Measurements from ENCODE around the gene DYNC1LI1.

DYNC1LI1 gene

GRCh38 chr3:32522682-32523081, 48.0 kb downstream of the DYNC1LI1 start:
- TF ChIP-seq CTCF (IDR thresholded peaks at IDR 0.05), result no peak

GRCh38 chr3:32511005-32511404, 59.7 kb downstream of the DYNC1LI1 start:
- no peak for TF ChIP-seq CTCF (IDR thresholded peaks at IDR 0.05)

- peak; percentile 73 for TF ChIP-seq CTCF (IDR thresholded peaks at IDR 0.05)
Observed at GRCh38 chr3:32510075-32510724, 60.5 kb downstream of the DYNC1LI1 start.

GRCh38 chr3:32508711-32509110, 61.9 kb downstream of the DYNC1LI1 start:
- no peak for TF ChIP-seq CTCF (IDR thresholded peaks at IDR 0.05)

- TF ChIP-seq CTCF (IDR thresholded peaks at IDR 0.05), result no peak
Observed at GRCh38 chr3:32506466-32506865, 64.2 kb downstream of the DYNC1LI1 start.

- TF ChIP-seq CTCF (IDR thresholded peaks at IDR 0.05), result no peak
Observed at GRCh38 chr3:32502946-32503286, 67.7 kb downstream of the DYNC1LI1 start.

- TF ChIP-seq CTCF (IDR thresholded peaks at IDR 0.05), result no peak
Observed at GRCh38 chr3:32502118-32502945, 68.3 kb downstream of the DYNC1LI1 start, which contains the start of gene CMTM6. Gene CMTM6, minus strand, starts transcription at chr3:32502852. Its CDS starts 107 bp downstream, at chr3:32502745.

All from LNCAP (cell line).